Stimulated activated CD4-positive, alpha-beta T cell treated with anti-CD3 and anti-CD28 coated beads, Interleukin-1b, Interleukin-23, amount 100 ng/mL, for 24 hours (primary cell): ENCODE measurements around the gene DOK4.
"Not testable (repeated sequence)": the region's sequence is repeated elsewhere in the genome, so short reads cannot be mapped to it uniquely, and the experiment has no call there.

ENCODE experiments used
- DNase-seq, 4 experiments: peaks; one replicate each; pipeline ENCODE4 v3.0.0-alpha.2; 2020; ENCODE audit warnings: low read depth in 4 of 4, low spot score in 1 of 4

Gene DOK4

GRCh38 chr16:57502048-57502775 is 15.9 kb upstream of the DOK4 start:
- DNase-seq: no peak

DNA sequence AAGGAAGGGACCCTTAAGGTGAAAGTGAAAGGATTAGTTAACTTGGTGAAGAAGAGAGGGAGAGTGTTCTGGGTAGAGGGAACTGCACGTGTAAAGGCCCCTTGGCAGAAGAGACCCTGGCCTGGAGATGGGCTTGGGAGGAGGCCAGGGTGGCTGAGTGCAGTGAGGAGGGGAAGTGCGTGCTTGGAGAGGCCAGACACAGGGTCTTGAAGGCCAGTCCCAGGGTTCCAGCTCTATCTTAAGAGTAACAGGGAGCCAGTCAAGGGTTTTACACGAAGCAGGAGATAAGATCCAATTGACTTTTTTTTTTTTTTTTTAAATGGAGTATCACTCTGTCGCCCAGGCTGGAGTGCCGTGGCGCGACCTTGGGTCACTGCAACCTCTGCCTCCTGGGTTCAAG is 15.2 kb upstream of the DOK4 start:
- no peak for DNase-seq

GRCh38 chr16:57500578-57501111 is 14.4 kb upstream of the DOK4 start:
- DNase-seq: no peak

DNA sequence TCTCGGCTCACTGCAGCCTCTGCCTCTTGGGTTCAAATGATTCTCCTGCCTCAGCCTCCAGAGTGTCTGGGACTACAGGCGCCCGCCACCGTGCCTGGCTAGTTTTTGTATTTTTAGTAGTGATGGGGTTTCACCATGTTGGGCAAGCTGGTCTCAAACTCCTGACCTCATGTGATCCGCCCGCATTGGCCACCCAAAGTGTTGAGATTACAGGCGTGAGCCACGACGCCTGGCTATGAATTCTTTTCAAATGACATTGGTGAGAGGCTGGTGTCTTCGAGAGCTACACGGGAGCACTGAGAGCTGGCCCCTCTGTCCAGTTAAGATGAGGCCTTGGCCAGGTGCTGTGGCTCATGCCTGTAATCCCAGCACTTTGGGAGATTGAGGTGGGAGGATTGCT is 13.6 kb upstream of the DOK4 start:
- not testable (repeated sequence) for DNase-seq

DNA sequence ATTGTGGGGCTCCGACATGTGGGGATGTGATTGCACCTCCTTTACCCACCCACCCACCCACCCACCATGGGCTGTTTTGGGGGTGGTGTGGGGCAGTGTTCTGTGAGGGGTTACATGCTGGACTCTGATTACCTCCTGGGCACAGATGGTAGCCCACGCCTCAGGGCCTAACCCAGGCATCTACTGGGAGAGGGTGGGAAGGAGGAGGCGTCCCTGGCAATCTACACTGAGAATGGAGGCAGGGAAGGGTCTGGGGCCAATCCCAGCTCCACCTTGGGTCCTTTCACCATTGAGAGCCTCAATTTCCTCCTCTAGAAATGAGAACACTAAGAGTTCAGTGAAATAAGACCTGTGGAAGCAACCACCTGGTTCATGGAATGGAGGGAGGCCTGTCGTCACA is 11.7 kb upstream of the DOK4 start:
- no peak for DNase-seq

DNA sequence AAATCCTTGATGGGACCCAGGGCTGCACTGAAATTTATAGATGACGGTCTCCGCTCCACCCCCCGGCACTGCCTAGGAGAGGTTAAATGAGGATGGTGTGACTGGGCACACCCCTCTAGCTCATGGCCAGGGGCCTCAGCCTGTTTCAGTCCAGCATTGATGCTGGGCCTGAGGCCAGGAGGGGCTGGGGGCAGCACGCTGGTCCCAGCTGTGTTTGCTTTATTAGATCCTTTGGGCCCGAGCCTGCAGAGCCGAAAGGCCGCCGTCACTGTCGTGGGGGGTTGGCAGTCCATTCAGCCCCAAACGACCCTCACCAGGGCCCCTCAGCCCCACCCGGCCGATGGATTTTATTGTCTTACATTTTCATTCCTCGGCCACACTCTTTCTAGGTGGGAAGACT is 10.8 kb upstream of the DOK4 start:
- DNase-seq: no peak

GRCh38 chr16:57493767-57494166 is 7.5 kb upstream of the DOK4 start:
- no peak for DNase-seq

DNA sequence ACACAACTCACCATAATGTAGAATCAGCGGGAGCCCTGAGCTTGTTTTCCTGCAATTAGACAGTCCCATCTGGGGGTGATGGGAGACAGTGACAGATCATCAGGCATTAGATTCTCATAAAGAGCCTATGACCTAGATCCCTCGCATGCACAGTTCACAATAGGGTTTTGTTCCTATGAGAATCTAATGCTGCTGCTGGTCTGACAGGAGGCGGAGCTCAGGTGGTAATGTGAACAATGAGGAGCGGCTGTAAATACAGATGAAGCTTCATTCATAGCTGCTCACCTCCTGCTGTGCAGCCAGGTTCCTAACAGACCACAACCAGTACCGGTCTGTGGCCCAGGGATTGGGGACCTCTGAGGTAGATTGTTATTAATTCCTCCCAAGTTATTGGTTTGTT is 2.9 kb upstream of the DOK4 start:
- no peak for DNase-seq

- no peak for DNase-seq
Measured at GRCh38 chr16:57486858-57487834, 853 bp upstream of the DOK4 start.

DNA sequence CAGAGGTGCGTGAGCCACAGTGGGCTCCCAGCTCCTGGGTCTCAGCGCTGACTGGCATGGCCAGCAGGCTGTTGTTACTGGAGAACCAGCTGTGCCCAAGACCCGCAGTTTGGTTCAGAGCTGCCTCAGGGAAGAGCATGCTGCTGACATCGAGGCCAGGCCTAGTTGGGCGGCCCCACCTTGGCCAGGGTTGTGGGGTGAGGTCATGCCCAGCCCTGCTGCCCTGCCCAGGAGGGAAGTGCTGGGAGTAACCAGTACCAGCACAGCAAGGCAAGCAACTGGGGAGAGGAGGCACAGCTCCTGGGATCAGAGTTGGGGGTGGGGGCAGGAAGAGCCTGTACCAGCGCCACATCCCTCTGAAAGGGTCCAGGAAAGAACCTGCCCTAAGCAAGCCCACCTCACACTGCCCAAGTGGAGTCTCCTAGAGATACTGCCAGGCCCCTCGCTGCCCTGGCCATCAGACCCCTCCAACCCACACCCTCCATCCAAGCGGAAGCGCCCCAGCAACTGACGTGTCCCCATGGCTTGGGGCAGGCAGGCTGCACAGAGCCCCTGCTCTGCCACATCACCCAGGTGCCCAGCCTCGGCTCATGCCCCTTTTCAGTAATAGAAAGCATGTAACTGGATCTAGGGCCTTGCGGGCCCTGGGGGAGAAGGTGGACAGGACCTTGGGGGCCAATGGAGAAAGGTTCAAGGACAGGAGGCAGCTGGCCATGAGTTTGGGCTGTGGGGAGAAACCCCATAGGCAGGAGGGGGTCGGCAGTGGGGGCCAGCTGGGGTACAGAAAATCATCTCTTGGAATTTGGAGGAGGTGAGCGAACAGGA is 990 bp downstream of the DOK4 start:
- DNase-seq: no peak

DNA sequence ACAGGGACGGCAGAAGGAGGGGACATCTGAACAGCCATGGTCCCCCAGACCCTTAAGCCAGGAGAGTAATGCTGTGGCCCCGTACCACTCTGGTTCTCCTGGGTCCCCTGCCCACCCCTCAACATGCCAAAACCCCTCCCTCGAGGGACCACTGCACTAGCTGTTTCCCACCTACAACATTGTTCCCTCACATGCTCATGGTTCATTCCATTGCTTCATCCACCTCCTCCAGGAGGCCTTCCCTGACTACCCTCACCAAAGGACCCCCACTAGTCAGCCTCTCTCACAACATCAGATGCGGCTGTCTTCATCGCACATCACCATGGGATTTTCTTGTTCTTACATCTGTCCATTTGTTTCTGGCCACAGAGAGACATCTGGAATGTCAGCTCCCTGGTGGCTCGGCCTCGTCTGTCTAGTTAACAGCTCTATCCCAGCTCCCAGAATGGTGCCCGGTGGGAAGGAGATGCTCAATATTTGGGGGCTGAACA is 1.7 kb downstream of the DOK4 start:
- no peak for DNase-seq

DNA sequence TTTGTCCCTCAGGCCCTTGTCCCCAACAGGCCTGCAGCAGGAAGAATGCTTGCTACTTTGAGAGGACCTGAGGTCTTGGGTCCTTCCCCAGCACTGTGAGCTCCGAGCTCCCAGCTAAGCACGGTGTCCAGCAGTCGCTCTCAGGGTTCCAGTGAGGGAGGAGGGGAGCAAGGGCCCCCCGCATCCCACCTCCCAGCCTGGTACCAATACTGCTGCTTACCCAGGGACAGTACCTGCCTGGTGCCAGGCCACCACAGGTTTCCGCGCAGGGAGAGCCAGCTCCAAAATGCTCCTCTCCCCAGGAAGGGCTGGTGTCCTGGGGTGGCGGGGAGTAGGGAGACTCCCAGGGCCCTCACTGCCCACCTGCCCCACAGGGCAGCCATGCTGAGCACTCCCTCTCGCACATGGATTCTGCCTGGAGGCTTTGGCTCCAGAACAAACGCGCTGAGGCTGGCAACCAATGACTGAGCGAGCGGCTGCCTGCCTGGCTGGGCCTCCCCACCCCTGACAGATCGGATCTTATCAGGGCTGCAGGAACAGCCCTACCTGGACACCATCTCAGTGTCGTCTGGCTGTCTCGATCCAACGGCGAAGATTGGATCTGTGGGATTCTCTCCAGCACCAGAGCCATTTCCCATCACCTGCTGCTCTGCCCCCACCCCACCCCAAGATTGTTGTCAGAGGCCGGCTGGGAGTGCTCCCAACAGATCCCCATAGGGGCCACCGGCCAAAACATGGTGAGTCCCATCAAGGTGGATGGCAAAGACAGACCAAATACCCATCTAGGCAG is 2.4 kb downstream of the DOK4 start:
- DNase-seq: no peak

DNA sequence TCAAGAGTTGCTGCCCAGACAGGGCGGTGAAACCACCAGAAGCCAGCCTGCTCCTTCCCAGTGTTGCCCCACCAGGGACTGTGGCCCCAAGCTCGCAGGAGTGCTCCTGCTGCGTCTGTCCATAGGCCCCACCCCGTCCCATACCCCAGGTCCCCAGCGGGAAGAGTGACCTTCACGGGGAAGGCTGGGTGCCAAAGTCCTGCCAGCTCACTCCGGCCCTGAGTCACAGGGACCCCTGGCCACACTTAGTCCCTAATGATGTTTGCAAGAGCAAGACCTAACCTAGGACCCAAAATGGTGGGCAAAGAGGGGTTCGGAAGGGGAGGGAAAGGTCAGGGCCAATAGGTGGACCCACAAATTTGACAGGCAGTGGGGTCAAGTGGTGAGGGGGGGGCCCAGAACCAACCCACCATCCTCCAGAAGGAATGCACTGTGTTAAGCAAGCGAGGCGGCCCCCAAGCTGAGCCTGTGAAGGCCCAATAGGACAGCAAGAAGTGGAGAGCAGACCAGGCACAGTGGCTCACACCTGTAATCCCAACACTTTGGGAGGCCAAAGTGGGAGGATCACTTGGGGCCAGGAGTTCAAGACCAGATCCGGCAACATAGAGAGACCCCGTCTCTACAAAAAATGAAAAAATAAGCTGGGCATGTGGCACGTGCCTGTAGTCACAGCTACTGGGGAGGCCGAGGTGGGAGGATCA is 3.3 kb downstream of the DOK4 start:
- DNase-seq: no peak

DNA sequence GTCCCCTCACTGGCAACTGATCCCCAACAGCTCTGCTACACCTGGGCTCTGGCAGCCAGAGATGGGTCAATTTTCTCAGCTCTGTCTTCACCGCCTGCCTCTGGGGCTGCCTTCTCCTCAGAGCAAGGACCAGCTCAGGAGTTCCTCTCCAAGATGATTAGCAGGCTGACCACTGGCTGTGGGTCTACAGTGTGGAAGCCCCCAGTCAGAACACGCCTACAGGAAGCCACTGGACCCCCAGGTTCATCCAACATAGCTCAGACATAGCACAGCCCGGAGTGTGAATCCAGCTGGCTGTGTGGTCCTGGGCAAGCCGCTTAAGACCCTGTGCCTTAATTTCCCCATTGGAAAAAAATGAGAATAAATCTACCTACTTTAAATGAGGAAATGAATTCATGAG is 4.9 kb downstream of the DOK4 start:
- DNase-seq: no peak

DNA sequence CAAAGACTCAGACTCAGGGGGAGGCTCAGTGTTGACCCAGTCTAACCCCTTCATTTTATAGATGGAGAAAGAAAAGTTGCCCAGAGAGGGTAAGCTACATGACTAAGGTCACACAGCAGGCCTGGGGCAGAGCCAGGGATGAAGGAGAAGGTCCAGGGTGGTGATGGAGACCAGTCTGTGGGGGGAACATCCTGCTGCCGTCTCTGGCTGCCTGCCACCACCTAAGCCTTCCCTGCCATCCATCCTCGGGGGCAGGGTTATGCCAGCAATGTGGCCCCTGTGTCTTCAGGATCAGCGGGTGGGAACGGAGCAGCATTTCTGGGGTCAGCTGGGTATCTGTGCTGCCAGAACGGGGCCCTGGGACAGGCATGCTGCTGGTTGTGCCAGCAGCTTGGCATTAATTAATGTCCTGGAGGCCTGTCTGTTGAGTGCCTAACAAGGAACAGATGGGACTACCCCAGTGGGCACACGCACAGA is 5.5 kb downstream of the DOK4 start:
- no peak for DNase-seq

DNA sequence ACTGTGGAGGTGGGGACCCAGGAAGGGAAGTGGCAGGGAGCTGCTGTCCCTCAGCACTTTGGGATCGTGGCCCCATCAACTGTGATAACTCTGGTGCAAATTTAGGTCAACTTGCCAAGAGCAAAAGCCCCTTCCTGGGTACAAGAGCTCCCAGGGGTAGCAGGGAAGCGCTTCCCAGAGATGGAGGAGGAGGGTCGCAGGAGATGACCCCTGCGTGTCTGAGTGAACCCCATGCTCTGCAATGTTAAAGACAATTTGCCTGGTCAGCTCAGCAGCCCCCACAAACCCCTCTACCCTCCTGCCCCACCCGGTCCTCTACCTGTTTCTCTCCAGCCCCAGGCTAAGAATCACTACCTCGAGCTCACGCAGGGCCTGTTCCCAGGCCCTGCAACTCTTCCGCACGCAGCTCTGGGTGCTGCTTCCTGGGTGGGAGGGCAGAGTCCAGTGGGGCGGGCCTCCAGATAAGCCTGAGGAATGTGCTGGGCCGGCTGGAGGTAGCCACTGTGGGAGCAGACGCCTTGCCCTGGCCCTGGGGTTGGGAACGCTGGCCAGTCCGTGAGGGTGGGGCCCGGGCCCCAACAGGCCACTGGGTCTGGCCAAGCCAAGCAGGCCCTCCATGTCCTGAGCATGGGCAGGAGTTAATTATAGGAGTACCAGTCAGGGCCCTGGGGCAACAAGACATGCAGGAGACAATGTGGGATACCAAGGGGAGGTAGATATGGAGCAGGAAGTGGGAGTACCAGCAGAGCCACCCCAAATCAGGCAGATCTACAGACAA is 6.1 kb downstream of the DOK4 start:
- no peak for DNase-seq

- DNase-seq: no peak
Measured at GRCh38 chr16:57479205-57479975, 6.9 kb downstream of the DOK4 start.
